HS-5 (cell line): ENCODE data around the gene TCF12.
"Not testable (repeated sequence)": the region's sequence is repeated elsewhere in the genome, so short reads cannot be mapped to it uniquely, and the experiment has no call there.

Experiments
- DNase-seq: peaks from one replicate; pipeline ENCODE4 v3.0.0-alpha.2; 2012; ENCODE audit warnings: low read depth

TCF12 gene

GRCh38 chr15:56948000-56948763 lies 29.7 kb downstream of the TCF12 start:
- DNase-seq = no peak

- DNase-seq = no peak
Observed at GRCh38 chr15:56948764-56949101, 30.3 kb downstream of the TCF12 start.

- no peak for DNase-seq
Observed at GRCh38 chr15:56950979-56951378, 32.5 kb downstream of the TCF12 start.

GRCh38 chr15:56953790-56954189 lies 35.3 kb downstream of the TCF12 start:
- DNase-seq = no peak

- not testable (repeated sequence) for DNase-seq
Observed at GRCh38 chr15:56955011-56955410, 36.6 kb downstream of the TCF12 start.

- no peak for DNase-seq
Observed at GRCh38 chr15:56956538-56956937, 38.1 kb downstream of the TCF12 start.

- no peak for DNase-seq
Observed at GRCh38 chr15:56957812-56958406, 39.5 kb downstream of the TCF12 start.

GRCh38 chr15:56959318-56959648 lies 40.8 kb downstream of the TCF12 start:
- DNase-seq = no peak

GRCh38 chr15:56960116-56960515 lies 41.7 kb downstream of the TCF12 start:
- no peak for DNase-seq

GRCh38 chr15:56963126-56963525 lies 44.7 kb downstream of the TCF12 start:
- DNase-seq = no peak

GRCh38 chr15:56963710-56964109 lies 45.3 kb downstream of the TCF12 start:
- DNase-seq = no peak

GRCh38 chr15:56964182-56964581 lies 45.7 kb downstream of the TCF12 start:
- no peak for DNase-seq

GRCh38 chr15:56965231-56966013 lies 47.0 kb downstream of the TCF12 start:
- DNase-seq = no peak

GRCh38 chr15:56967336-56967735 lies 48.9 kb downstream of the TCF12 start:
- DNase-seq = no peak

- no peak for DNase-seq
Observed at GRCh38 chr15:56968256-56968655, 49.8 kb downstream of the TCF12 start.

GRCh38 chr15:56968821-56969220 lies 50.4 kb downstream of the TCF12 start:
- DNase-seq = no peak

- DNase-seq = no peak
Observed at GRCh38 chr15:56969265-56969895, 50.9 kb downstream of the TCF12 start.

- DNase-seq = no peak
Observed at GRCh38 chr15:56971571-56971970, 53.1 kb downstream of the TCF12 start.

- no peak for DNase-seq
Observed at GRCh38 chr15:56972016-56972415, 53.6 kb downstream of the TCF12 start.

- no peak for DNase-seq
Observed at GRCh38 chr15:56972426-56972825, 54.0 kb downstream of the TCF12 start.

GRCh38 chr15:56973463-56973862 lies 55.0 kb downstream of the TCF12 start:
- no peak for DNase-seq

GRCh38 chr15:56977232-56977631 lies 58.8 kb downstream of the TCF12 start:
- no peak for DNase-seq
